ENCODE results near the gene COA7.

The COA7 gene

GRCh38 chr1:52667984-52668383, 30.2 kb downstream of the COA7 start:
- no peak for DNase-seq

GRCh38 chr1:52667290-52667689, 30.9 kb downstream of the COA7 start:
- DNase-seq, result no peak

- no peak for DNase-seq
Observed at GRCh38 chr1:52665006-52665941, 32.9 kb downstream of the COA7 start.

GRCh38 chr1:52663716-52664115, 34.4 kb downstream of the COA7 start:
- DNase-seq, result no peak

DNA sequence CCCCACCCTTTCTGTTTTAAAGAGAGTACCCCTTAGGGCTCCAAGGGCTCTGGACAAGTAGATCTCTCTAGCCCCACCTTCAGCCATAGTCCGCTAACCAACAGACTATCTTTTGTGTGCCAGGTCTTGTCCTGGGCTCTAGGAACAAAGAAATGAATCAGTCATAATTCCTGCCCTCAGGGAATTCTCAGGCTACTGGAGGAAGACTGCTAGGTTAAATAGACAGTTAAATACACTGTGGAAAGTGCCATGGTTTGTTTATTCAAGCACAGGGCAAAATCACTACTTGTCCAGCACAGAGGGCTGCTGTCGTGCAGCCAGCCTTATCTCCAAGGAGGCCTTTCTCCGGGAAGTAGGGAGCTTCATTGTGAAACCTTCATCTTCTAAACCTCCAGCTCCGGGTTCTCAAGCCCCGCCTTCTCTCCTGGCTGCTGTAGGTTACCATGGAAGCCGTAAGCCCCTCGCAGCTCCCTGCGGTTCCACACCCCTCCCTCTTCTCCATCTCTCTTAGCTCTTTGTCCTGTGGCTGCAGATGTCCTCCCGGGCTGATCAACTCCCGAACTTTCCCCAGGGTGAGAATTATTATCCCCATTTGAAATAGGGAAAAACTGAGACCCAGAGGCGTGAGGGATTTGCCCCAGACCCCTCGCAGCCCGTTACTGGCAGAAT, 35.4 kb downstream of the COA7 start:
- no peak for DNase-seq

- DNase-seq, result no peak
Observed at GRCh38 chr1:52660807-52661206, 37.3 kb downstream of the COA7 start.

GRCh38 chr1:52659851-52660596, 38.1 kb downstream of the COA7 start:
- no peak for DNase-seq

DNA sequence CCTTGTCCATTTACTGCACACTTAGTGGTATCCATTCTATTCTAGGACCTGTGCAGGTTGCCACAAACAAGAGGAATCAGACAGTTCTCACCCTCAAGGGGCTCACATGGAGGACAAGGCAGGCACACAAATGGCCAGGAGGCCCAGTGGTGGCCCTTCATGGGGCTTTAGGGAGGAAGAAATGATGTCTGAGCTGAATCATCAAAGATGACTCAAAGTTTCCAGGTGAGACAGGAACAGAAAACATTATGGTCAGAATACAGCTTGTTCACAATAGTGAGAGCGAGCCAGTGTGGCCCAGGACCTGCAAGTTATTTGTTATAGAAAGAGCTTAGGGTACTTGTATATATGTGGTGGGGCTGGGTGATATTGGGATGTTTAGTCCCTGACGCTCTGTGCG, 38.8 kb downstream of the COA7 start:
- no peak for DNase-seq

- DNase-seq, result no peak
Observed at GRCh38 chr1:52658795-52659194, 39.4 kb downstream of the COA7 start.

- DNase-seq, result no peak
Observed at GRCh38 chr1:52657702-52658101, 40.4 kb downstream of the COA7 start.

DNA sequence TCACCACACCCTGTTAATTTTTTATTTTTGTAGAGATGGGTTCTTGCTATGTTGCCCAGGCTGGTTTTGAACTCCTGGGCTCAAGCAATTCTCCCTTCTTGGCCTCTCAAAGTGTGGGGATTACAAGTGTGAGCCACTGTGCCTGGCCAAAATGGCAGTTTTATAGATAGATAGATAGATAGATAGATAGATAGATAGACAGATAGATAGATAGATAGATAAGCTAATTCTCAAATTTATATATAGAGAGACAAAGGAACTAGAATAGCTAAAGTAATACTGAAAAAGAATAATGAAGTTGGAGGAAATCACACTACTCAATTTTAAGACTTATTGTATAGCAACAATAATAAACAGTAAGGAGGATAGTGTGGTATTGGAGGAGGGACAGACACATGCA, 44.1 kb downstream of the COA7 start:
- DNase-seq, result no peak

GRCh38 chr1:52653207-52653849, 44.8 kb downstream of the COA7 start:
- no peak for DNase-seq

GRCh38 chr1:52651904-52652303, 46.2 kb downstream of the COA7 start:
- DNase-seq, result no peak

DNA sequence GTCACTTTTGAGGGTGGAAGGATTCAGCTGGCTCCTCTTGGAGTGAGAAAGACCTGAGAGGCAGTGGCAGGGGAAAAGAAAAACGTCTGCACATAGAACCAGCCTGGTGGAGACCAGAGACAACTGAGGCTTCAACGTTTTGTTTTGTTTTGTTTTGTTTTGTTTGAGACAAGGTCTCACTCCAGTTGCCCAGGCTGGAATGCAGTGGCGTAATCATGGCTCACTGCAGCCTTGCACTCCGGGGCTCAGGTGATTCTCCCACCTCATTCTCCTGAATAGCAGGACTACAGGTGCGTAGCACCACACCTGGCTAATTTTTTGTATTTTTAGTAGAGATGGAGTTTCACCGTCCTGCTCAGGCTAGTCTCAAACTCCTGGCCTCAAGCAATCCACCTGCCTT, 52.9 kb downstream of the COA7 start:
- DNase-seq, result no peak

GRCh38 chr1:52641307-52641706, 56.8 kb downstream of the COA7 start:
- no peak for DNase-seq

DNA sequence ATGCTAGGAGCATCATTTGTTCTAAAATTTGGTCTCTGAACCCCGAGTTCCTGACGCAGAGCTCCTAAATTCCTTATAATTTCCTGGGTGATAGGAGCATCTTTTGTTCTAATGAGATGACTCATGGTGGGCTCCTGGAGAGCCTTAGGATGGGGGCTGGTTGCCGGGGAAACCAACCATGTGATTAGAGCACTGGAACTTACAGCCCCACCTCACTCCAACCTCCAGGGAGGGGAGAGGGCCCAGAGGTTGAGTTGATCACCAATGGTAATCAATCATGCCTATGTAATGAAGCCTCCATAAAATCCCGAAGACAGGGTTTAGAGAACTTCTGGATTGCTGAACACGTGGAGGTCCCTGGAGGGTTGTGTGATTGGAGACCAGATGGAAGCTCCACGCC, 57.5 kb downstream of the COA7 start:
- DNase-seq, result no peak

- DNase-seq, result no peak
Observed at GRCh38 chr1:52637946-52638345, 60.2 kb downstream of the COA7 start.

GRCh38 chr1:52636721-52637695, 61.1 kb downstream of the COA7 start:
- DNase-seq, result peak; percentile 34 to 91 (median 72)

- no peak for DNase-seq
Observed at GRCh38 chr1:52635321-52636089, 62.6 kb downstream of the COA7 start.

Measured in stimulated activated naive CD4-positive, alpha-beta T cell (primary cell).